Activated effector memory CD4-positive, alpha-beta T cell treated with anti-CD3 and anti-CD28 coated beads, Interleukin-2, amount 50 U/mL, for 16 hours (primary cell): ENCODE data around the gene NEURL1.
"Not testable (repeated sequence)": the region's sequence is repeated elsewhere in the genome, so short reads cannot be mapped to it uniquely, and the experiment has no call there.

Experiments used
- DNase-seq: peaks from one replicate; pipeline ENCODE4 v3.0.0-alpha.2; 2020

Gene NEURL1

DNA sequence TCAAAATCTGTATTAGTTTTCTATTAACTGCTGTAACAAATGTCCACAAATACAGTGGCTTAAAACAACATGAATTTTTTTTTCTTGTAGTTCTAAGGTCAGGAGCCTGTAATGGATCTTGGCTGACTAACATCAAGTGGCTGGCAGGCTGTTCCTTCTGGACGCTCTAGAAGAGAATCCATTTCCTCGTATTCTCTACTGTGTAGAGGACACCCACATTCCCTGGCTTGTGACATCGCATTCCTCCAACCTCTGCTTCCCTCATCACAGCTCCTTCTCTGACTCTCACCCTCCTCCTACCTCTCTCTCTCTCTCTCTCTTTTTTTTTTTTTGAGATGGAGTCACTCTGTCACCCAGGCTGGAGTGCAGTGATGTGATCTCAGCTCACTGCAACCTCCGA is 30.0 kb upstream of the NEURL1 start:
- DNase-seq = no peak

DNA sequence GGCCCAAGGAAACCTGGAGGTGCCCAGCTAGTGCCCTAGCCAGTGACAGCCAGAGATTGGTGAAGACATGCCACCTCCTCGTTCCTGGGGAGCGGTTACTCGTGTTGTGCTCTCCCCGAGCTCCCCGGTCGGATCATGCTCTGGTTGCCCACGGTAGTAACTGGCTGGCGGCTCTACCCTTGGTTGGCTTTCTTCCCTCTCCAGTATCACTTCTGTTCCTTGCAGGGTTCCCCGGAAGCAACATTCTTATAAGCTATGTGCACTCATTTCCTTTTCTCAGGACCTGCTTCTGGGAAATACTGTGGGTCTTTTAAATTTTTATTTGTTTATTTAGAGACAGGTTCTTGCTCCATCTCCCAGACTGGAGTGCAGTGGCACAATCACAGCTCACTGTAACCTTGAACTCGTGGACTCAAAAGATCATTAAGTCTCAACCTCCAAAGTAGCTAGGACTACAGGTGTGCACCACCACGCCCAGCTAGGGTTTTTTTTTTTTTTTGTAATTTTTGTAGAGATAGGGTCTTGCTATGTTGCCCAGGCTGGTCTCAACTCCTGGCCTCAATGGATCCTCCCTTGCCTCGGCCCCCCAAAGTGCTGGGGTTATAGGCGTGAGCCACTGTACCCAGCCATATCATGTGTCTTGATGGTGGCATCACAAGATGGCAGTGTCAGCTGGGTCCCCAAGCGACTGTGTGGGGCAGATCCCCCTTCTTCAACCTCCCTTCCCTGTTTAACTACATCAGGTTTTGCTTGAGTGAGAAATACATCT is 27.9 kb upstream of the NEURL1 start:
- DNase-seq = no peak

- no peak for DNase-seq
These were observed 26.8 kb upstream of the NEURL1 start for GRCh38 chr10:103466734-103467133.

DNA sequence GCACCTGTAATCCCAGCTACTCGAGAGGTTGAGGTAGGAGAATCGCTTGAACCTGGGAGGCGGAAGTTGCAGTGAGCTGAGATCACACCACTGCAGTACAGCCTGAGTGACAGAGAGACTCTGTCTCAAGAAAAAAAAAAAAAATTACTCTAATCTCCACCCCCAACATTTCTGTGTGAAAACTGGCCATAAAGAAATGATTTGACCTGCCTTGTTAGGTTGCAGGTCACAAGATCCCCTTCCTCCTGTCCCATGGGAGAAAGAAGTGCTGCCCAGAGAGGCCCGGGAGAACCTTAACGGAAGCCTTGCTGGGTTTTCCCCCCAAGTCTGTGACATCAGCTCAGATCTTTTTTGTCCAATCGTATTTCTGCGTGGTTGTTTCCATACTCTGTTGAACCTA is 26.1 kb upstream of the NEURL1 start:
- no peak for DNase-seq

- DNase-seq = no peak
These were observed 24.3 kb upstream of the NEURL1 start for GRCh38 chr10:103469201-103469600.

- peak; percentile 84 for DNase-seq
These were observed 22.5 kb upstream of the NEURL1 start for GRCh38 chr10:103470761-103471653.

DNA sequence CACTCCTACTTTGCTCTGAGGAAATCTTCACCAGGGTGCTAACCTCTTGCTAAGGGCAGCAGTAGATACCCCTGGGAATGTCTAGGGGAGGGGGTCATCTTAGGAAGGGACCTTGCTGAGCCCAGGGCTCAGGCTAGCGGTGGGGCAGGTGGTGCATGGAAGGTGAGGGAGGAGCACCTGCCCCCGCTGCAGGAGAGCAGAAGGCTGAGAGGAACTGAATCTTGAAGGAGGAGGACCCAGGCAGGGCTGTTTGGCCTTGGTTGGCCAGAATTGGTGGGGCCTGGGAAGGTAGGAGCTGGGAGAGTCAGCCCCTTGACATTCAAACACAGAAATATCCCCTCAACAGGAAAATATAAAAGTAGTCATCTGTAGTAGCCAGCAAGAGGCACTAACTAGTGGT is 21.5 kb upstream of the NEURL1 start:
- DNase-seq = no peak

DNA sequence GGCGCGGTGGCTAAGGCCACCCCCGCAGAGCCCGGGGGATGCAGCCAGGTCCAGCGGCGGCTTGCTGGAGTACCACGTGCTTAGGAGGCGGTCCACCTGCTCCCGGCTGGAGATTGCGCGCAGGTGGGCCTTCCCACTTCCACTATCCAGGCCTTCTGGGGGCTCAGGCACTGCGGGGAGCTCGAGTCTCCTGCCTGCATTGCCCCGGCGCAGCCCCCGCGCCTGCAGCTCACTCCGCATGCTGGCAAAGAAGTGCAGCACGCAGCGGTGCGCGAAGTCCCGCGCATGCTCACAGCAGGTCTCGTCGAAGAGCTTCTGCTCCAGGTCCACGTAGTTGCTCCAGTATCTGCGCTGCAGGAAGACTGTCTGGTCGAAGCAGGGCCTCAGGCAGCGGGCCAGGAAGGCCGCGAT is 20.2 kb upstream of the NEURL1 start:
- no peak for DNase-seq

- no peak for DNase-seq
These were observed 19.4 kb upstream of the NEURL1 start for GRCh38 chr10:103474077-103474476.

GRCh38 chr10:103475437-103475836 is 18.1 kb upstream of the NEURL1 start:
- DNase-seq = no peak

- DNase-seq = no peak
These were observed 17.3 kb upstream of the NEURL1 start for GRCh38 chr10:103476046-103476768.

DNA sequence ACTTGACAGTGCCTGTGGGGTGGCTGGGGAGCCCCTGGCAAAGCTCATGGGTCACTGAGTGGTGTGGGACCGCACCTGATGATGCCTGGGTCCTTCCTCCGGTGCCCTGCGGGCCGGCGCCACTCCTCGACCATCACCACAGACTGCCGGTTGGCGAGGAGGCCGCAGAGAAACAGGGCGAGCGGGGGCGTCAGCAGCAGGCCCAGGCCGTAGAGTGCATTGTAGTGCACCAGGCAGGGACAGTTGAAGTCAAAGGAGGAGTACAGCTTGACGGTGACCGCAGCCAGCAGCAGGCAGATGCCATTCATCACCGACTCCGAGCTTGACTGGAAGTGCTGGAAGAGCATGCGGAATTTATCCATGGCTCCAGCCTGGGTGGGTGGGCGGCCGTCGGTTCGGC is 14.8 kb upstream of the NEURL1 start:
- DNase-seq = no peak

GRCh38 chr10:103479135-103479534 is 14.4 kb upstream of the NEURL1 start, which contains the start of gene CALHM3:
Gene CALHM3, minus strand, starts transcription at chr10:103479240. Its CDS starts 208 bp downstream, at chr10:103479032.
- no peak for DNase-seq

DNA sequence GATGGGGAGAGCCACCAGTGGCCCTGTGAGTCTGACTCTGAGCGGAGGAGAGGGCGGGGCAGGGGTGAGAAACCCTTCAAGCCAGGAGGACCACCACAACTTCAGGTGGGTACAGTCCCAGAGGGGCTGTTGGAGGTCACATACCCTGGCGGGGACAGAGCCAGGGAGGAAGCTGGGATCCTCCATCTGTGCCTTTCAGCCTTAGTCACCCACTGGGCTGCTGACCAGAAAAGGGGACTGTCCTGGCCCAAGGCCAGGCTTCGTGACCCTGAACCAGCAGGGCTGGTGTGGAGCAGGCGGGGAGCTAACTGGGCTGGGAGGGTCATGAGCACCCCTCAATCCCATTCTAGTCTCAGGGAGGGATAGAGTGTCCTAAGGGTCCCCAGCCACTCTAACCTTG is 13.0 kb upstream of the NEURL1 start:
- no peak for DNase-seq

DNA sequence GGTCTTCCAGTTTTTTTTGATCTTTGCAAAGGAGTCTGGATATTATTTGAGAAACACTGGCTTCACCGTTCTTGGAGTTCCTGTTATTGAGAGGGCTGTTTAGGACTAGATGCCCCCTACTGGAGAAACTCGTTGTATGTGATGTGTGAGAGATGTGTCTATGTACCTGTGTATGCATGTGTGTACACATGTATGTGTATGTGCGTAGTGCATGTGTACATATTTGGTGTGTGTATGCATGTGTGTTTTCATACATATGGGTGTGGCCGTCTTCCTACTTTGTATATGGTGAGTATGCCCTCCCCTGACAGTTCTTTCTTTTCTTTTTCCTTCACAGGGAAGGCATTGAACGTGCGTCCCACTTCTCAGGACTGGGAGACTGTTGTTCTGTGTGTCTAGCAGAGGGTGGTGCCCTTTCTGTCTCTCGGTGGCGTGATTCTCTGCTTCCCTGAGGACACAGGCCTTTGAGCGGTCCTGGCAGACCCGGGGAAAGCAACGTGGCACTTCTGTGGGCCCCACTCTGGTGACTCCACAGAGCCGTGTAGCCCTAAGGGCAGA is 11.5 kb upstream of the NEURL1 start:
- DNase-seq = no peak

DNA sequence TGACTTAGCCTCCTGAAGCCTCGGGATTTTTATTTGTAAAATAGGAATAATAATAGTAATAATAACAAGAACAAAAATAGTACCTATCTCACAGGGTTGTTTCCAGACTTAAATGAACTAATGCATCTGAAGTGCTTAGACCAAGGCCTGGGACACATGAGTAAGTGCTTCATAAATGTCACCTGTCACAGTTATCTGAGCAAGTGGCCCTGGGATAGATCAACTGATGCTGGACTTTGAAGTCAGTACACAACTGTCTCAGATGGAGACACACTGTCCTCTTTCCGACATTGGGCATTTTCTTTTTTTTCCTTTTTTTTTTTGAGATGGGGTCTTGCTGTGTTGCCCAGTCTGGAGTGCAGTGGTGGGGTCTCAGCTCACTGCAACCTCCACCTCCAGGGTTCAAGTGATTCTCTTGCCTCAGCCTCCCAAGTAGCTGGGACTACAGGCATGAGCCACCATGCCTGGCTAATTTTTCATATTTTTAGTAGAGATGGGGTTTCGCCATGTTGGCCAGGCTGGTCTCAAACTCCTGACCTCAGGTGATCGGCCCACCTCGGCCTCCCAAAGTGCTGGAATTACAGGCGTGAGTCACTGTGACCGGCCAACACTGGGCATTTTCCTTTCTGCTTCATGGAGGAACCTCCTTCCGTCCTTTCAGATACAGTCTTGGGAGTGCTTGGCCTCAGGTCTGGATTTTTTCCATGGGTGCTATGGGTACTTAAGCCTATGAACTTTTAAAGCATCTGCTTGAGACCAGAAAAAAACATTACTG is 6.7 kb upstream of the NEURL1 start:
- DNase-seq = not testable (repeated sequence)

- DNase-seq = no peak
These were observed 6.1 kb upstream of the NEURL1 start for GRCh38 chr10:103487410-103487708.

DNA sequence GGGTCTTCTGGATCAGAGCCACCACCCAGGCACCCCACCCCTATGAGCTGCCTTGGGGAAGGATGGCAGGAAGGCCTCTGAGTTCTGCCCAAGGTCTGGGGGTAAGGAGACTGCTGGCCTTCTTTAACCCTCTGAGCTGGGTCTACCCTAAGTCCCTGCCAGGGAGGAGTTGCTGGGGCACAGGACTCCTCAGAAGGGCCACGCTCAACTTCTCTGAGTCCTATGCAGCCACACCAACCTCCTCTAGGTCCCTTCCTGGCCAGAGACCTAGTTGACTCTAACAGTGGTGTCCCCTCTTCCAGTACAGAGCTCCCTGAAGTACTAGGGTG is 2.6 kb upstream of the NEURL1 start:
- DNase-seq = no peak

DNA sequence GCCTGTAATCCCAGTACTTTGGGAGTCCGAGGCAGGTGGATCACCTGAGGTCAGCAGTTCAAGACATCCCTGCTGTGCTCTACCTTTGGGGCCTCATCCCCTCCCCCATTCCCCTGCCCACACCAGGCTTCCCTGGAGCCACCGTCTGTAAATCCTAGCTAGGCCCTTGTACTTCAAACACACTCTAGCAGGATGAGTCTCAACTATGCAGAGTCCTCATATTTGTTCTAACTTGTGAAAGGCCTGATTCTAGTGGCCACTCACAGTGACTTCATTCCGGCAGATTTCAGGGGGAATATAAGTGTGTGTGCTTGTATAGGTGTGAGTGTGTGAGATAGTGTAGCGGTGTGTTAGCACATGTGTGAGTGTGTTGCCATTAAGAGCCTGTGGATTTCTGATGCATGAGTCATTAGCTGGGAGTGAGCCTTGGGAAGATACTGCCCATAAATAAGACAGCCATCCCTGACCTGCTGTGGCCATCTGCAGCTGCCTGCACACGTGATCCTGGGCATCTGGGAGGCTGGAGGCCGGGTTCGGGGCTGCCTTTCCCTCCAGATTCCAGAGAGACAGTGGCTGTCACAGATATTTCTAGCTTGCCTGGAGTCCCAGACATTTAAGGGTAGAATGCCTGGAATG is 1.7 kb upstream of the NEURL1 start:
- DNase-seq = no peak

DNA sequence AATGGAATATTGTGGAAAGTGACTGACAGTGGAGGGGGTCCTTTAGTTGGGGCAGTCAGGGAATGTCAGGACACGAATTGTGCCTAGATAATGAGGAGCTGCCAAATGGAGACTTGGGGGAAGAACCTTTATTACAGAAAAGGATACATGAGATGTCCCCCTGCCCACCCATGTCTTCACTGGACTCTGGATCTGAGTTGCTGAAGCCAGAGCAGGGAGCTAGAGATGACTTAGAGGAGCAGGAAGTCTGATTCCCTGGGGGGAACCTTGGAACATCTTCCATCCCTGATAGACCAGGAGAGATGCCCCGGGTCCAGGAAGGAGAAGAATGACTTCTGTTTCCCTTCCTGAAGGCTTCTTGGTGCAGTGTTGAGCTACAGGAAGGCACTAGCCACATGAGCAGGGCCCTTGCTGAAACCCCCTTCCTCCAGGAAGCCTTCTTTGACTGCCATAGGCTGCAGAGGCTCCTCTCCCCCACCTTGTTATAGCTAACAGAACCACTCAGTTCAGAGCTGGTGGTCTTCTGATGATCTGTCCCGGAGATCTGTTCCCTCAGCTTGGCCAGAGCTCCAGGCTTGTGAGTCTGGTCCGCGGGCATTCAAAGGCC is 747 bp upstream of the NEURL1 start:
- DNase-seq = no peak
